Measurements from ENCODE around the gene COLEC12. TPM values are rescaled to one million over a fixed set of nuclear protein-coding genes. Genes with fewer than 3 reads are reported as not detected.

The COLEC12 gene
- total RNA-seq, 6 donors from 2014 or later: 29.3 to 72.2 (median 47.0) TPM

- H3K4me3 ChIP-seq: peak overlapping the region; percentile 38 to 78 (median 72)
- TF ChIP-seq CTCF (IDR thresholded peaks at IDR 0.05): no peak
- TF ChIP-seq POLR2AphosphoS5 (IDR thresholded peaks at IDR 0.05): peak in 1 of 2 donors; percentile 11
- peak overlapping the region in 3 of 4 donors; percentile 40 to 79 (median 70) for H3K27ac ChIP-seq
- 2 to 7% methylated on average over 10 to 32 of the region's 32 CpGs for WGBS, 2 donors
- ATAC-seq (ENCODE audit: low FRiP score in 2 of 2) (peak; percentile 44 to 61), DNase-seq (peak; percentile 41 to 66)
- peaks cover 9 to 39% (median 14%) of the 10 kb centered on the region in 4 donors for H3K4me1 ChIP-seq
- H3K36me3 ChIP-seq: no peaks in the 10 kb centered on the region
- H3K9me3 ChIP-seq: no peaks in the 10 kb centered on the region
- H3K27me3 ChIP-seq: peaks cover 0 to 8% (median 0%) of the 10 kb centered on the region in 4 donors
These were observed 1.3 kb downstream of the COLEC12 start for GRCh38 chr18:498931-499775.

- Histone ChIP-seq H3K4me3 (no peak overlapping the region), H3K27ac (no peak overlapping the region), H3K9me3 (no peaks in the 10 kb centered on the region), H3K36me3 (no peaks in the 10 kb centered on the region), H3K27me3 (peaks cover 0 to 8% (median 0%) of the 10 kb centered on the region in 4 donors), H3K4me1 (peaks cover 11 to 39% (median 14%) of the 10 kb centered on the region in 4 donors)
- ATAC-seq (ENCODE audit: low FRiP score in 2 of 2) (no peak), DNase-seq (no peak)
- WGBS, 2 donors: 57 to 62% methylated on average over 6 of the region's 6 CpGs
- no peak for TF ChIP-seq POLR2A (IDR thresholded peaks at IDR 0.05)
- no peak for TF ChIP-seq POLR2AphosphoS5 (IDR thresholded peaks at IDR 0.05)
- TF ChIP-seq EP300 (IDR thresholded peaks at IDR 0.05): no peak
- TF ChIP-seq CTCF (IDR thresholded peaks at IDR 0.05): no peak
These were observed 2.8 kb downstream of the COLEC12 start for GRCh38 chr18:497688-498087.

GRCh38 chr18:495452-495851, 5.0 kb downstream of the COLEC12 start:
- Histone ChIP-seq H3K27me3 (peaks cover 0 to 7% (median 0%) of the 10 kb centered on the region in 4 donors), H3K9me3 (no peaks in the 10 kb centered on the region), H3K36me3 (no peaks in the 10 kb centered on the region), H3K4me3 (no peak overlapping the region), H3K4me1 (peaks cover 10 to 31% (median 14%) of the 10 kb centered on the region in 4 donors), H3K27ac (no peak overlapping the region)
- WGBS, 2 donors: 88 to 90% methylated on average over 7 of the region's 7 CpGs
- DNase-seq (no peak), ATAC-seq (ENCODE audit: low FRiP score in 2 of 2) (no peak)
- TF ChIP-seq POLR2AphosphoS5 (IDR thresholded peaks at IDR 0.05) (no peak), POLR2A (IDR thresholded peaks at IDR 0.05) (no peak), EP300 (IDR thresholded peaks at IDR 0.05) (no peak), CTCF (IDR thresholded peaks at IDR 0.05) (no peak)

- H3K27ac ChIP-seq: no peak overlapping the region
- H3K36me3 ChIP-seq: no peaks in the 10 kb centered on the region
- DNase-seq (no peak), ATAC-seq (ENCODE audit: low FRiP score in 2 of 2) (peak in 1 of 2 donors; percentile 14)
- peaks cover 0 to 3% (median 0%) of the 10 kb centered on the region in 4 donors for H3K27me3 ChIP-seq
- no peaks in the 10 kb centered on the region for H3K9me3 ChIP-seq
- 76 to 92% methylated on average over 1 of the region's 1 CpG for WGBS, 2 donors
- TF ChIP-seq POLR2A (IDR thresholded peaks at IDR 0.05) (no peak), POLR2AphosphoS5 (IDR thresholded peaks at IDR 0.05) (no peak), CTCF (IDR thresholded peaks at IDR 0.05) (no peak), EP300 (IDR thresholded peaks at IDR 0.05) (no peak)
- H3K4me3 ChIP-seq: no peak overlapping the region
- peaks cover 6 to 29% (median 13%) of the 10 kb centered on the region in 4 donors for H3K4me1 ChIP-seq
These were observed 5.5 kb downstream of the COLEC12 start for GRCh38 chr18:495017-495416.
